Ishikawa (cell line): ENCODE measurements around the gene ZER1.

ENCODE experiments used
- CEBPB ChIP-seq: IDR thresholded peaks from 2 replicates; pipeline ENCODE4 v1.6.1; 2012
- CREB1 ChIP-seq: IDR thresholded peaks from 2 replicates; pipeline ENCODE4 v1.6.1; 2012; ENCODE audit warnings: low read depth
- EGR1 ChIP-seq: IDR thresholded peaks from 2 replicates; pipeline ENCODE4 v1.6.1; 2012
- EP300 ChIP-seq: IDR thresholded peaks from 2 replicates; pipeline ENCODE4 v1.6.1; 2012; ENCODE audit warnings: borderline replicate concordance
- FOXM1 ChIP-seq: IDR thresholded peaks from 2 replicates; pipeline ENCODE4 v1.6.1; 2012; ENCODE audit warnings: low read depth, borderline replicate concordance
- MAX ChIP-seq: IDR thresholded peaks from 2 replicates; pipeline ENCODE4 v1.6.1; 2012
- NFIC ChIP-seq: IDR thresholded peaks from 2 replicates; pipeline ENCODE4 v1.6.1; 2012
- RAD21 ChIP-seq: IDR thresholded peaks from 2 replicates; pipeline ENCODE4 v1.6.1; 2012; ENCODE audit warnings: low read depth
- REST ChIP-seq: IDR thresholded peaks from 2 replicates; pipeline ENCODE4 v1.6.1; 2012; ENCODE audit warnings: low read depth, mild to moderate bottlenecking
- TAF1 ChIP-seq: IDR thresholded peaks from 2 replicates; pipeline ENCODE4 v1.6.1; 2012; ENCODE audit warnings: low read depth, mild to moderate bottlenecking
- TCF12 ChIP-seq: IDR thresholded peaks from 2 replicates; pipeline ENCODE4 v1.6.1; 2012; ENCODE audit warnings: low read depth
- TEAD4 ChIP-seq: IDR thresholded peaks from 2 replicates; pipeline ENCODE4 v1.6.1; 2012
- USF1 ChIP-seq: IDR thresholded peaks from 2 replicates; pipeline ENCODE4 v1.6.1; 2012
- YY1 ChIP-seq: IDR thresholded peaks from 2 replicates; pipeline ENCODE4 v1.6.1; 2012; ENCODE audit warnings: low read depth
- ZBTB7A ChIP-seq: IDR thresholded peaks from 2 replicates; pipeline ENCODE4 v1.6.1; 2012; ENCODE audit warnings: low read depth

The ZER1 gene

DNA sequence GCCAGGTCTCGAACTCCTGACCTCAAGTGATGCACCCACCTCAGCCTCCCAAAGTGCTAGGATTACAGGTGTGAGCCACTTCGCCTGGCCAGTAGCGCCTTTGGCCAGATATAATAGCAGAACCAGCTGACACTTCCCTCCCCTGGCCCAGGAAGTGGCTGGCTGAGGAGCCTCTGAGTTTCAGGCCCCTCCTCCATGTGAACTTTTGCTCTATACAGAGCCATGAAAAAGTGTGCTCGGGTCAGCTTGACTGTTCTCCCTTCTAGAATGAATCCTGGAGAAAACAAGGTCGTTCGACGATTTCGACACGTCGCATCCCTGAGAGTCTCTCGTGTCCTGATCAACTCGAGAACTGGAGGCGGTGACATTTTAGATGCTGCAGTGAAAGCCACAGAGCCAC is 39.2 kb downstream of the ZER1 start:
- TF ChIP-seq RAD21, result no peak
- TF ChIP-seq ZBTB7A, result no peak
- no peak for TF ChIP-seq TEAD4
- TF ChIP-seq CEBPB, result no peak
- TF ChIP-seq YY1, result no peak
- TF ChIP-seq TCF12, result no peak
- no peak for TF ChIP-seq REST
- no peak for TF ChIP-seq TAF1
- TF ChIP-seq MAX, result no peak
- TF ChIP-seq CREB1, result no peak

DNA sequence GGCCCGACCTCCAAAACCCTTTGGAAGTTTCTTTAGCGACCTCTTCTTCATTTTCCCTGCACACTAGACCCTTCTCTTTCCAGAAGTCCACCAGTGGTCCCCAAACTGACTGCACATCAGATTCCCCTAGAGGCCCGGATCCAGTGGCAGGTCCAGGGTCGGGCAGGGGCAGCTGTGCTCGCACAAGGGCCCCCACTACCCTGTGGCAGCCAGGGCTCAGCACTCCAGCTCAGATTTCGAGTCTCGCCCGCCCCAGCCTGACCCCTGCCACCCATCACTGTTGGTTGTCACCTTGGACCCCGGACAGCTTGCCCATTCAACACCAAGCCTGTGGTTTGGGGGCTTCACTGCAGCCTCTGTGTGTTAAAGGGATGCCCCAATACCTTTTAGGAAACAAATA is 40.0 kb downstream of the ZER1 start:
- TF ChIP-seq TCF12 (no peak), CEBPB (no peak), EGR1 (no peak), USF1 (no peak), TEAD4 (no peak), RAD21 (no peak), MAX (no peak), EP300 (no peak), FOXM1 (no peak), TAF1 (no peak), YY1 (no peak), CREB1 (no peak), ZBTB7A (no peak), NFIC (no peak), REST (no peak)

- TF ChIP-seq EGR1 (no peak), TCF12 (no peak), ZBTB7A (no peak), NFIC (no peak), TEAD4 (no peak), RAD21 (no peak), FOXM1 (no peak), CREB1 (no peak), CEBPB (no peak)
Measured at GRCh38 chr9:128731093-128731492, 40.6 kb downstream of the ZER1 start.

DNA sequence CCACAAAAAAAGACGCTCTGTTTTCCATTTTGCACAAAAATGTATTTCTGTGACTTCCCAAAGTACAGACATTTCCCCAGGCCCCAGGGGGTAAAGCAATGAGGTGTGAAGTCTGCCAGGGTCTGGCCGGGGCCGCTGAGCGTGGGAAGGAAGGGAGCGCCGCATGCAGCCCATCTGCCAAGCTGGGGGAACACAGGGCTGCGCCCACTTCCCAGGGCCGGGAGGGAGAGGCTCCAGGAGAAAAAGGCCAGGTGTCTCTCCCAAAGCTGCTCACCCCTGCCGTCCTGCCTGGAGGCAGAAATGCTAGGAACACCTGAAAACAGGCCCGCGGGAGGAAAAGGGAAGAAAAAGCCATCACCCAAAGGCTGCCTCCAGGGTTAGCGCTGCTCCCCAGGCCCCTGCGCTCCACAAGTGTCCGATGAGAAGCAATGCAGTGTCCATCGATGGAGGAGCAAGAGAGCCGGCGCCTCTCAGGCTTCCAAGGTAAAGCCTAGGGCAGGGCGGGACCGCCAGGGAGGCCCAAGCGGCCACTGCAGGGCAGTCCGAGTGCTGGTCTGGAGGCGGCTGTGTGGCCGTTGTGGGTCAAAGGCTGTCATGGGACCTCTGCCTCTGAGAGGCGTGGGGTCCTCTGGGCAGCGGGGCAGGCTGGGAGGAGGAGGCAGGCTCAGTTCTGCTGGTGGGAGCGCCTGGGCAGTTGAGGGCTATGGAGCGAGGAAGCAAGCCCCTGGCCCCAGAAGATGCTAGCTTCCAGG is 41.8 kb downstream of the ZER1 start:
- TF ChIP-seq EP300, result no peak
- TF ChIP-seq MAX, result no peak
- TF ChIP-seq EGR1, result no peak
- no peak for TF ChIP-seq RAD21
- no peak for TF ChIP-seq YY1
- TF ChIP-seq TEAD4, result no peak
- no peak for TF ChIP-seq CEBPB
- TF ChIP-seq USF1, result no peak
- no peak for TF ChIP-seq FOXM1
- no peak for TF ChIP-seq REST
- no peak for TF ChIP-seq TCF12
- TF ChIP-seq CREB1, result no peak
- no peak for TF ChIP-seq ZBTB7A
- no peak for TF ChIP-seq TAF1
- no peak for TF ChIP-seq NFIC
